ENCODE data around the gene LRSAM1.

LRSAM1 gene

DNA sequence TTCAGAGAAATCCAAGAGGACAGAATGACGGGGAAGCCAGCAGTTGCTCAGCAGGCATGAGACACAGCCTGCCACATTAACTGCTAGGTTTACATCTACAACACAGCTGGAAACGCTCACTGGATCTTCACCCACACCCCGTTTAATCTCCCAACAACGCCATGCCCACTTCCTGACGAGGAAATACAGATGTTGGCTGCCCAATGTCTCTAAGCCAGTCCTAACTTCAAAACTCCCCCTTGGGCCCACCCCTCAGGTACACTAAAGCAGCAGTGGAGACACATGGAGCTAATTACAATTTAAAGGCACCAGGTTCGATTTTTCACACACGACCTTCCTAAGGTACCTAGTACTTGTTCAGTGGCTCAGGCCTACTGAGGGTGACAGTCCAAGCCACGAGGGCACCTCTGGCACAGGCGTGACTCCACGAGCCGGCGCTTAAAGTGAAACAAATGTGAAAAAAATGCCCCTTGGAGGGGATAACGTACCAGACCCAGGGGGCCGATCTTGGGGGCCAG is 1.0 kb upstream of the LRSAM1 start:
- peak overlapping the region; percentile 87 for H3K9ac ChIP-seq (ENCODE audit: low read depth, low read length)
- ATAC-seq (ENCODE audit: insufficient read depth, low read depth), result peak; percentile 23
- H3K79me2 ChIP-seq (ENCODE audit: insufficient read depth, low read length), result peaks cover 44% of the 10 kb centered on the region
- peak overlapping the region; percentile 98 for H3K4me2 ChIP-seq (ENCODE audit: insufficient read depth, low read length)
- H2AFZ ChIP-seq (ENCODE audit: low read depth, low read length), result peak overlapping the region; percentile 82; the same call in 1 of the 2 replicates
- peaks cover 38% of the 10 kb centered on the region for H3K4me1 ChIP-seq (ENCODE audit: insufficient read depth, low read length)
- peak overlapping the region; percentile 80 for H3K27ac ChIP-seq (ENCODE audit: low read length)
- TF ChIP-seq, protein P1, sequence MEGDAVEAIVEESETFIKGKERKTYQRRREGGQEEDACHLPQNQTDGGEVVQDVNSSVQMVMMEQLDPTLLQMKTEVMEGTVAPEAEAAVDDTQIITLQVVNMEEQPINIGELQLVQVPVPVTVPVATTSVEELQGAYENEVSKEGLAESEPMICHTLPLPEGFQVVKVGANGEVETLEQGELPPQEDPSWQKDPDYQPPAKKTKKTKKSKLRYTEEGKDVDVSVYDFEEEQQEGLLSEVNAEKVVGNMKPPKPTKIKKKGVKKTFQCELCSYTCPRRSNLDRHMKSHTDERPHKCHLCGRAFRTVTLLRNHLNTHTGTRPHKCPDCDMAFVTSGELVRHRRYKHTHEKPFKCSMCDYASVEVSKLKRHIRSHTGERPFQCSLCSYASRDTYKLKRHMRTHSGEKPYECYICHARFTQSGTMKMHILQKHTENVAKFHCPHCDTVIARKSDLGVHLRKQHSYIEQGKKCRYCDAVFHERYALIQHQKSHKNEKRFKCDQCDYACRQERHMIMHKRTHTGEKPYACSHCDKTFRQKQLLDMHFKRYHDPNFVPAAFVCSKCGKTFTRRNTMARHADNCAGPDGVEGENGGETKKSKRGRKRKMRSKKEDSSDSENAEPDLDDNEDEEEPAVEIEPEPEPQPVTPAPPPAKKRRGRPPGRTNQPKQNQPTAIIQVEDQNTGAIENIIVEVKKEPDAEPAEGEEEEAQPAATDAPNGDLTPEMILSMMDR (IDR thresholded peaks at IDR 0.05; ENCODE audit: borderline replicate concordance, extremely low read depth, low read length, poor library complexity, severe bottlenecking), result no peak
- H3K36me3 ChIP-seq (ENCODE audit: insufficient read depth, low read length), result peaks cover 57% of the 10 kb centered on the region
- H4K20me1 ChIP-seq (ENCODE audit: insufficient read depth, low read length), result peaks cover 48% of the 10 kb centered on the region
- H3K4me3 ChIP-seq (ENCODE audit: low read depth in 1 of 2, low read length in 2 of 2), result peak overlapping the region; percentile 80 to 86; a peak in 3 of 4 replicates
- H3K9me3 ChIP-seq (ENCODE audit: insufficient read depth, low read length, severe bottlenecking), result no peaks in the 10 kb centered on the region
- peak; percentile 58 for DNase-seq
- no peaks in the 10 kb centered on the region for H3K27me3 ChIP-seq (ENCODE audit: insufficient read depth, low read length, poor library complexity)

GRCh38 chr9:127451608-127451857 is 223 bp downstream of the LRSAM1 start:
- Histone ChIP-seq H3K4me3 (ENCODE audit: low read depth in 1 of 2, low read length in 2 of 2) (peak overlapping the region; percentile 80 to 86), H3K9me3 (ENCODE audit: insufficient read depth, low read length, severe bottlenecking) (no peaks in the 10 kb centered on the region), H3K27me3 (ENCODE audit: insufficient read depth, low read length, poor library complexity) (no peaks in the 10 kb centered on the region), H3K36me3 (ENCODE audit: insufficient read depth, low read length) (peaks cover 44% of the 10 kb centered on the region), H3K9ac (ENCODE audit: low read depth, low read length) (peak overlapping the region; percentile 87), H3K79me2 (ENCODE audit: insufficient read depth, low read length) (peaks cover 44% of the 10 kb centered on the region), H3K4me1 (ENCODE audit: insufficient read depth, low read length) (peaks cover 38% of the 10 kb centered on the region), H3K4me2 (ENCODE audit: insufficient read depth, low read length) (peak overlapping the region; percentile 98), H4K20me1 (ENCODE audit: insufficient read depth, low read length) (peaks cover 41% of the 10 kb centered on the region), H3K27ac (ENCODE audit: low read length) (peak overlapping the region; percentile 81), H2AFZ (ENCODE audit: low read depth, low read length) (peak overlapping the region; percentile 95)
- TF ChIP-seq, protein P1 (IDR thresholded peaks at IDR 0.05; ENCODE audit: borderline replicate concordance, extremely low read depth, low read length, poor library complexity, severe bottlenecking), result no peak
- no peak for TF ChIP-seq EZH2 (IDR thresholded peaks at IDR 0.05; ENCODE audit: borderline replicate concordance, low read depth, low read length, severe bottlenecking)
- no peak for DNase-seq
- no peak; the same call in 2 of the 3 replicates for ATAC-seq (ENCODE audit: insufficient read depth, low read depth)

DNA sequence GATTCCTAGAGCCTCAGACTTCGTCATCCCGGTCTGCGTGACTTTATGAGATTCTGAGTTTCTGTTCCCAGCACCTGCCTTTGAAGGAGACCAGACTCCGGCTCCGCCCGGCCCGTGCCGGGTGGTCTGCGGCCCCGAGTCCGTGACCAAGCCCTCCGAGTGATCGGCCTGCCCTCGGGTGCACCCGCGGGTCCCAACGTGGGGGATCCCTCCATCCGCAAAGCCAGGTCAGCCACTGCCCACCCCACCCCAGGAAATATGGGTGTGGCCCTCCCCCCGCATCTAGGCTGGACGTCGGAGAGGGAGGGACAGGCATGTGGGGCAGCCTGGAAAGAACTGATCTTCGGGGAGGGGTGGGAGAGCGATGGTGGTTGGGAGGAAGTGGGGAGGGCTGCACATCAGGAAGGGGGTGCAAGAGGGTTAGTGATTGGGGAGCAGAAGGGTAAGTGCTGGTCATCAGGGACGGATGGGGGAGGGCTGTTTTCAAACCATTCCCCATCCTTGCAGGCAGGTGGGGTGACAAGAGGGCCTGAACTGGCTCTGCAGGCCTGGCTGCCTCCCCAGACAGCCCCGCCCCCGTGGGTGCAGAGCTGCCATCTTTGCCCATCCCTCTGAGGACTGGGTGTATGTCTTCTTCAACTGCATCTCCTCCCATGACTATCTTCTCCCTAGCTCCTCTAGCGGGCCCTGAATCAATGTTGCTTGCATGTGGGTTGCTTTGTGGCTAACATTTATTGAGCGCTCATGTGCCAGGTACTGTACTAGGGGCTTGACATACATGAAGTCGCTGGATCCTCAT is 747 bp downstream of the LRSAM1 start:
- peaks cover 36% of the 10 kb centered on the region for H4K20me1 ChIP-seq (ENCODE audit: insufficient read depth, low read length)
- H3K4me3 ChIP-seq (ENCODE audit: low read depth in 1 of 2, low read length in 2 of 2), result peak overlapping the region; percentile 80 to 86
- peaks cover 38% of the 10 kb centered on the region for H3K4me1 ChIP-seq (ENCODE audit: insufficient read depth, low read length)
- H3K27me3 ChIP-seq (ENCODE audit: insufficient read depth, low read length, poor library complexity), result no peaks in the 10 kb centered on the region
- H3K9me3 ChIP-seq (ENCODE audit: insufficient read depth, low read length, severe bottlenecking), result no peaks in the 10 kb centered on the region
- peak overlapping the region; percentile 95 for H2AFZ ChIP-seq (ENCODE audit: low read depth, low read length)
- peak overlapping the region; percentile 98 for H3K4me2 ChIP-seq (ENCODE audit: insufficient read depth, low read length)
- H3K27ac ChIP-seq (ENCODE audit: low read length), result peak overlapping the region; percentile 81
- DNase-seq (peak; percentile 53), ATAC-seq (ENCODE audit: insufficient read depth, low read depth) (peak; percentile 42)
- TF ChIP-seq, protein P1 (IDR thresholded peaks at IDR 0.05; ENCODE audit: borderline replicate concordance, extremely low read depth, low read length, poor library complexity, severe bottlenecking), result no peak
- no peak for TF ChIP-seq EZH2 (IDR thresholded peaks at IDR 0.05; ENCODE audit: borderline replicate concordance, low read depth, low read length, severe bottlenecking)
- H3K36me3 ChIP-seq (ENCODE audit: insufficient read depth, low read length), result peaks cover 40% of the 10 kb centered on the region
- peak overlapping the region; percentile 87 for H3K9ac ChIP-seq (ENCODE audit: low read depth, low read length)
- peaks cover 44% of the 10 kb centered on the region for H3K79me2 ChIP-seq (ENCODE audit: insufficient read depth, low read length)

Measured in DND-41 (cell line).